Hepatic stellate cell (primary cell): ENCODE data around the gene MCF2L.
"Not testable (repeated sequence)": the region's sequence is repeated elsewhere in the genome, so short reads cannot be mapped to it uniquely, and the experiment has no call there.

ENCODE experiments used
- DNase-seq: peaks from one replicate; pipeline ENCODE4 v3.0.0; 2011; ENCODE audit warnings: low spot score

MCF2L gene

DNA sequence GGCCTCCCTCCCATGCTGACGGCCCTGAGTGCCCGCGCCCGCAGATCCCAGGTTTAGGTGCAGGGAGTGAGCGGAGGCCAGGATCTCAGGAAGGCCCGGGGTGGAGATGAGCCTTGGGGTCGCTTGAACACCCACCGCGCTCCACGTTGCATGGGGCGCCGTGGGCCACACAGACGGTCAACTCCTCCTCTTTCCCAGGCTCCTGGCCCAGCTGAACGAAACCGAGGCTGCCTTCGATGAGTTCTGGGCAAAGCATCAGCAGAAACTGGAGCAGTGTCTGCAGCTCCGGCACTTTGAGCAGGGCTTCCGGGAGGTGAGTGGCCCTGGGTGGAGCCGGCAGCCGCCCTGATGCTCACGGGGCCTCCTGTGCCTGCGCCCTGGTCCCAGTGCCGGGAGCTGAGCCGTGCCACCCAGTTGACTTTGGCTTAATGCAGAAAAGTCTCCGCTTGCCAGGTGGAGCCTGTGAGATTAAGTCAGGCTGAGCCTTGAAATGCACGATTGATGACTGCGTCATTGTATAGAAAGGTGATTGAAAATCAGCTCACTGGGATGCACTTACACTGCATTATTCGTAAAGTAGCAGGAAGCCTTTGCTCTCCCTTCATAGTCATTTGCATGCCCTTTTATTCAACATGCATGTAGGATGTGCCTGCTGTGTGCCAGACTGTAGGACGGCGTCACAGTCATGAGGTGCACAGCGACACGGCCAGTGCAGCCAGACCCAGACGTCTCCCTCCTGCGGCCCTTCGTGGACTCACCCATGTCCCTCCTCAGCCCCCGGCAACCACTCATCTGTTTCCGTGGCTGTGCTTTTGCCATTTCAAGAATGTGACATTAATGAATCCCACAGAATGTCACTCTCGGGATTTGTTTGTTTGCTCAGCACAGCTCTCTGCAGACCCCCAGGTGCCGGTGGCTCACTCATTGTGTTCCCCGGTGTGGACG lies 101.1 kb downstream of the MCF2L start:
- DNase-seq = no peak

DNA sequence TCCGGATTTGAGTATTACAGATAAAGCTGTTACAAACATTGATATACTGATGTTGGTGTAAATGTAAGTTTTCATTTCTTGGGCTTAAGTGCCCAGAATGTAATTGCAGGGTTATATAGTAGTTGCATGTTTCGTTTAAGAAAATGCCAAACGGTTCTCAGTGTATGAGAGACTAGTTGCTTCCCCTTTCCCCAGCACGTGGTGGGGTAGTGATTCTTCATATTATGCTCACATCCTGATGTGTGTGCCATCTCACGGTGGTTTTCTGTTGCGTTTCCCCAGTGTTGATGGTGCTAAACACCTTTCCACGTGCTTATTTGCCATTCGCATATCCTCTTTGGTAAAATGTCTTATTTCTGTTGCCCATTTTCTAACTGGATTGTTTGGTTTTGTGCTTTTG lies 101.8 kb downstream of the MCF2L start:
- DNase-seq = no peak

DNA sequence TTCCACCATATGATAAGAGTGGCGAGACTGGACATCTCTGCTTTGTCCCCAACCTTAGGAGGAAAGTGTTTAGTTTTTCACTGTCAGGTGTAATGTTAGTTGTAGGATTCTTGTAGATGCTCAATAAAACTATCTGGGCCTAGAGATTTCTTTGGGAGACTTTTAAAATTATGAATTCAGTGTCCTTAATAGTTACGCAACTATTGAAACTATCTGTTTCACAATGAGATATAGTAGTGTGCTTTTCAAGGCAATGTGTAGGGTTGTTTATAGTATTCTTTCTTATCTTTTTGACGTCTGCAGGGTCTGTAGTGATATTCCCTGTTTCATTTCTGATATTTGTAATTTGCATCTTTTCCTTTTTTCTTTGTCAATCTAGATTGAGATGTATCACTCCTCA lies 103.4 kb downstream of the MCF2L start:
- no peak for DNase-seq

DNA sequence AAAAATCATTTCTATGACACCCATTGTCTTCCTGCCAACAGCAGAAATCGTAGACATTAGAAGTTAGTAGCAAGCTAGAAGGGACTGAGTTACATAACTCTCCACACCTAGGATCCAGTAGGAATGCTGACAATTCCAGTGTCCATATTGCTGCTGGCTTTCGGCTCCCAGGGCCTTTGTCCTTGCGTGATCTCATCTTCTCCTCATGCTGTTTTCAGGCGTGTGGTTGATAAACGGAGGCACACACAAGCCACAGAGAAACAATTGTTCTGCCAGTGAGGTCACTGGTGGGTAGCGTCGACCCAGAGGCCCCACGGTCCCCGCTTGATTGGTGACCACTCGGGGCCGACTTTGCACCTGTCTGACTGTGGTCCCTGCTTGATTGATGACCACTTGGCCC lies 104.9 kb downstream of the MCF2L start:
- DNase-seq = no peak

DNA sequence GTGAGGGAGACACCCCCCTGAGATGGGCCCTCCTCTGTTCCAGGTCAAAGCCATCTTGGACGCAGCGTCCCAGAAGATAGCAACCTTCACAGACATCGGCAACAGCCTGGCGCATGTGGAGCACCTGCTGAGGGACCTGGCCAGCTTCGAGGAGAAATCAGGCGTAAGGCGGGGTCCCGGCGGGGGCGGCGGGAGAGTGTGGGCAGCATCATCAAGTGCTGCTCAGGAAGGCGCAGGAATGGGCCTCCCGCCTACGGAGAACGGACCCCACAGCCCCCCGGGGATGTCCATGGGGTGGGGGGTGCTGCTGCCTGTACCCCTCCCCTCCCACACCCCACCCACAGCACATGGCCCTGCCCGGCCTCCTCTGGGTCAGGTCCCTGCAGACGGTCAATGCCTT lies 105.4 kb downstream of the MCF2L start:
- no peak for DNase-seq

DNA sequence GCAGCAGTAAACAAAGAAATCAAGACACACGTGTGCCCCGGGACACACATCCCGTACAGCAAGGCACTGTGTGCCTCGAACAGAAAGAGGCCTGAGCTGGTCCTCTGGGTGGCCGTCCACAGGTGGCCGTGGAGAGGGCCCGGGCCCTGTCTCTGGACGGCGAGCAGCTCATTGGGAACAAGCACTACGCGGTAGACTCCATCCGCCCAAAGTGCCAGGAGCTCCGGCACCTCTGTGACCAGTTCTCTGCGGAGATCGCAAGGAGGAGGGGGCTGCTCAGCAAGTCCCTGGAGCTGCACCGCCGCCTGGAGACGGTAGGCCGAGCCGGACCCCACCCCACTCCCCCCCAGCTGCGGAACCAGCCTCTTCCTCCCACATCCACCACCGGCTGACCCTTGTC lies 105.9 kb downstream of the MCF2L start:
- no peak for DNase-seq

DNA sequence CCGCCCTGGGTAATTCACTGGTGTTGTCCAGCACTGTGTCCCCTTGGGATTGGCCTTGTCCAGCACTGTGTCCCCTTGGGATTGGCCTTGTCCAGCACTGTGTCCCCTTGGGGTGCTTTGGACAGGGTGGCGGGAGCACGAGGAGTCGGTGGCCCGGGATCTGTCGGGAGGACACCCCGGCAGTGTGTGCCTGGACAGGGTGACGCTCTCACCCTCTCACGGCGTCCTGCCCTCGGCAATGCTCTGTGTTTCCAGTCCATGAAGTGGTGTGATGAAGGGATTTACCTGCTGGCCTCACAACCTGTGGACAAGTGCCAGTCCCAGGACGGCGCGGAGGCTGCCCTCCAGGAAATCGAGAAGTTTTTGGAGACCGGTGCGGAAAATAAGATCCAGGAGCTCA lies 106.7 kb downstream of the MCF2L start:
- DNase-seq = no peak

DNA sequence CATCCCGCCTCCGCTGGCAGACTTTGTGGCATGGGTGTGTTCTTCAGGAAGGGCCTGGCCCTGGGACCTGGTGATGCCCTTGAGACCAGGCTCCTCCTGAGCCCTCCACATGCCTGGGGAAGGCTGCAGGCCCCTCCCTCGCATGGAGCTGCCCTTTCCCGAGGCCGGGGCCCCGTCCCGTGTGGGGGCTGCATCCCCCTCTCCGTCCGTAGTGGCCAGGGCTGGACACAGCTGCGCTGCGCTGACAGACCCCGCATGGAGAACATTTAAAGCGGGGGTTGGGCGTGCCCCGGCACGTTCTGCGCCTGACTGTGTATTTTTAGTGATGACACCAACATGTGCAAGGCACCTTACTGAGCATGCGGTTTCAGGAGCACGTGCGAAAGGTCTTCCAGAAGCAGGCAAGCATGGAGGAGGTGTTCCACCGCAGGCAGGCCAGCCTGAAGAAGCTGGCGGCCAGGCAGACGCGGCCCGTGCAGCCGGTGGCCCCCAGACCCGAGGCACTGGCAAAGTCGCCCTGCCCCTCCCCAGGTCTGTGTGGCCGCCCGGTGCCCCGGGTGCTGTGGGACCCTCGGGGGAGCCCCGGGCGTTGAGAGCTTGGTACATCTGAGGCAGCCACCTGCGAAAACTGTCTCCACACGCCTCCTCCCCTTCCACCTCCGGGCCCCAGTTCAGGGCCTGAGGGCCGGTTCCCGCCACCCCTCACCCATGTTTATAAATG lies 107.8 kb downstream of the MCF2L start:
- no peak for DNase-seq

DNA sequence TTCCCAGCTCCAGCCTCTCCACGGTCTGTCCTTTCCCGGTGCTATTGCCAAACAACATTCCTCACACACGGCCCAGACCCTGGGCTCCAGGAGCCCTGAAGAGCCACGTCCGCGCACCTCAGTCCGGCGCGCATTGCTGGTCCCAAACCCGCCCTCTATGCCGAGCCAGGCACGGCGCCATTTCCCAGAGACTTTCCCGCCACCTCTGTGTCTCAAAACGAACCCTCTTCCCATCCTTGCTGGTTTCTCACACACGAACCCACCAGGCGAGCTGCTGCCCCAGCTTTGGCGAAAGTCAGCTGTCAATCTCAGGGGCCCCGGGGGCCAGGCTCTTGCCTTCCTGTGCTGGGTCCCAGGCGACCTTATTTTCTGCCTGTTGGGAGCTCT lies 108.5 kb downstream of the MCF2L start:
- no peak for DNase-seq

DNA sequence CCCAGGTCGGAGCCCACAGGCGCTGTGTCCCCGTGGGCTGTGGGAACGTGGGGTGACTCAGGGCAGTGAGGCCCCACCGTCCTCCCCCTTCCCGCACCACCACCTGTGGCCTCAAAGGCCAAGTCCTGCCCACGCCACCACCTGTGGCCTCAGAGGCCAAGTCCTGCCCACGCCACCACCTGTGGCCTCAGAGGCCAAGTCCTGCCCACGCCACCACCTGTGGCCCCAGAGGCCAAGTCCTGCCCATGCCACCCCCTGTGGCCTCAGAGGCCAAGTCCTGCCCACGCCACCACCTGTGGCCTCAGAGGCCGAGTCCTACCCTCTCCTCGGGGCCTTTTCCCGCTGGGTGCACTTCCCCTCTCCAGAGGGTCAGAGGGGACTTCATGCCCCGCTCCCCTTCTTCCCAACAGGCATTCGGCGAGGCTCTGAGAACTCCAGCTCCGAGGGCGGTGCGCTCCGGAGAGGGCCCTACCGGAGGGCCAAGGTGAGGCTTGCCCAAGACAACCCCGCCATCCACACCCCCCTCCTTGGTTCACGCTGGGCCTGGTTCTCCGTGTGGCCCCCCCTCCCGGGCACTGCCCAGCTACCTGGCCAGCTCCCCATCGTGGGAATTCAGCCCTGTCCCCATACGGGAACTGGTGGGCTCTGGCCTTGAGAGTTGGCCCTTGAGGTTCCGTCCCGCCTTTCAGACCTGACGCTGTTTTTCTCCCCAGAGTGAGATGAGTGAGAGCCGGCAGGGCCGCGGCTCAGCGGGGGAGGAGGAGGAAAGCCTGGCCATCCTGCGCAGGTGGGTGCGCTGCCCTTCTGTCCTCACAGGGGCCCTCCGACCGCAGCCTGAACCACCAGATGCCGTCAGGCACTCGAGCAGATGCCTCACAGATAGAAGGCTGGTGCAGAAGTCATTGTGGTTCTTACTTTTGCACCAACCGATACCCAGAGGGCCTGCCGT lies 109.2 kb downstream of the MCF2L start:
- no peak for DNase-seq

DNA sequence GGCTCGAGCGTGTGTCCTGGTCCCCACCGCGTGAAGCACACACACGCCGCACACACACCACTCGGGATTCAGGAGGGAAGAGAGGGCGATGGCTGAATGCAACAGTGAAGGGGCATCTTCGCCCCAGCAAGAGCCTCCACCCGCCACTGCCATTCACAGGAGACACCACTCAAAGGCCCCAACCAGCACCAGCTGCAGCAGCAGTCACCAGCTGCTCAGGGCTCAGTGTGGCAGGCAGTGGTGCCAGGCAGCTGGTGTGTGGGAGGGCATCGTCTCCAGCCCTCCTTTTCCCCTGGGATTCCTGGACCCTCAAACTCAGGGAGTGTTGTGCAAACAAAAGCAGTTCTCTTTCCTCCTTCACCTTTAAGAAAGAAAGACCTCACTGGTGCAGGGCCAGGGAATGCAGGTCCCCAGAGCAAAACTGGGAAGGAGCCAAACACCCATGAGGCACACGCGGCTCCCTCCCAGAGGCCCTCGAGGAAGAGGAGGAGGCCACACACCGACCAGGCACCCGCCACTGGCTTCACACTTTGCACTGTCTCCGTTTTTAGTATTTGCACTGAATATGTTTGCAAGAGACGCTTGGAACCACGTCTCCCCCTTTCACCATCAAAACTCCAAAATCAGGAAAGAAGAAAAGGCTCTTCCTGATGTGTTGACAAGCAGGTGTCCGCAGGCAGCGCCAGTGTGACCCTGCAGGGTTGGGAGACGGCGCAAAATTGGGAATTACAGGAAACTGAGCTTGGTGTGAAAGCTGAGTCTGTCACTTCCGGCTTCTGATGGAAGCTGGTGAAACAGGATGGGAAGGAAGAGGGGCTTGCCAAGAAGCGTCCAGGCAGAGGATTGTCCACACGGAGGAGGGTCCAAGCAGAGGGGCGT lies 110.1 kb downstream of the MCF2L start:
- no peak for DNase-seq

DNA sequence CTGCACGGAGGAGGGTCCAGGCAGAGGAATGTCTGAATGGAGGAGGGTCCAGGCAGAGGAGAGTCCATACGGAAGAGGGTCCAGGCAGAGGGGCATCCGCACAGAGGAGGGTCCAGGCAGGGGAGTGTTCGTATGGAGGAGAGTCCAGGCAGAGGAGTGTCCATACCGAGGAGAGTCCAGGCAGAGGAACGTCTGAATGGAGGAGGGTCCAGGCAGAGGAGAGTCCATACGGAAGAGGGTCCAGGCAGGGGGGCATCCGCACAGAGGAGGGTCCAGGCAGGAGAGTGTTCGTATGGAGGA lies 110.7 kb downstream of the MCF2L start:
- not testable (repeated sequence) for DNase-seq

DNA sequence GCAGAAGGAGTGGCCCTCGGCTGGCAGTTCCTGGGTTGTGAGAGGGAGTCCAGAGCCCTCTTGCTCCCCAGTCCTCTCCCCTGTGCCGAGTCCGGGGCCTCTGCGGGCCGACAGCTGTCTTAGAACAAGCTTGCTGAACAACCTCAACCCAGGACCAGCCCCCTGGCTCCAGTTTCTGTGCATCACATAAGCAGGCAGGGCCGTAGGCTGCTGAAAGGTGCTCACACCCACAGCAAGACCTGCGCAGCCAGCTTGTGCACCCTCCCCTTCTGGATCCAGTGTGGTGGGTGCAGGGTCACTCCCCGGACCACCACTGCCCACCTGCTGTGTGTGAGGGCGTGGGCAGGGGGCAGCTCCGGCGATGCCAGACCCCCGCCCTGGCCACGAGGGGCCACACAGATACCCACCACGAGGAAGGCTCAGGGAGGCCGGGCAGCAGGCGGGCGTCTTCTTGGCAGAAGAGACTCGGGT lies 111.4 kb downstream of the MCF2L start:
- DNase-seq = no peak

DNA sequence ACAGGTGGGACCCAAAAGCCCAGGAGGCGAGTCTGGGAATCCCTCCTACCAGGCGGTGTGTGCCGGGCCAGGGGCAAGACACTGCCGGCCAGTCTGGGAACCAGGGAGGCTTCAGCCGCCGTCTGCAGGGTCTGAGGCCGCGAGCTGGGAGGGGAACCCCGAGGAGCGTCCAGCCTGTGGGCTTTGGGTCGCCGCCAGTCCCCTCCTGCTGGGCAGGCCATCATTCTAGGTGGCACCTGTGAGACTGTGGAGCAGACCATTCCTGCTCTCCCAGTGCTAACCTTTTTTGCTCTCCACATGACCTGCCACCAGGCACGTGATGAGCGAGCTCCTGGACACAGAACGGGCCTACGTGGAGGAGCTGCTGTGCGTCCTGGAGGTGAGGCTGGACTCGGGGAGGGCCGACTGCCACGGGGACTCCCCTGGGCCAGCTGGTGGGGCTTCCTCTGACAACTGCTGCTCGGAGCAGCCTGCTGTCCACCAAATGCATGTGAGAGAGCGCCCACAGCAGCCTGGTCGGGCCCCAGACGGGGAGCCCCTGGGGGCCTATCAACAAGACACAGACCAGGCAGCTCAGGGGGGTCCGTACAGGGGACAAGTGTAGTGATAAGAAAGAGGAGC lies 112.0 kb downstream of the MCF2L start:
- no peak for DNase-seq

DNA sequence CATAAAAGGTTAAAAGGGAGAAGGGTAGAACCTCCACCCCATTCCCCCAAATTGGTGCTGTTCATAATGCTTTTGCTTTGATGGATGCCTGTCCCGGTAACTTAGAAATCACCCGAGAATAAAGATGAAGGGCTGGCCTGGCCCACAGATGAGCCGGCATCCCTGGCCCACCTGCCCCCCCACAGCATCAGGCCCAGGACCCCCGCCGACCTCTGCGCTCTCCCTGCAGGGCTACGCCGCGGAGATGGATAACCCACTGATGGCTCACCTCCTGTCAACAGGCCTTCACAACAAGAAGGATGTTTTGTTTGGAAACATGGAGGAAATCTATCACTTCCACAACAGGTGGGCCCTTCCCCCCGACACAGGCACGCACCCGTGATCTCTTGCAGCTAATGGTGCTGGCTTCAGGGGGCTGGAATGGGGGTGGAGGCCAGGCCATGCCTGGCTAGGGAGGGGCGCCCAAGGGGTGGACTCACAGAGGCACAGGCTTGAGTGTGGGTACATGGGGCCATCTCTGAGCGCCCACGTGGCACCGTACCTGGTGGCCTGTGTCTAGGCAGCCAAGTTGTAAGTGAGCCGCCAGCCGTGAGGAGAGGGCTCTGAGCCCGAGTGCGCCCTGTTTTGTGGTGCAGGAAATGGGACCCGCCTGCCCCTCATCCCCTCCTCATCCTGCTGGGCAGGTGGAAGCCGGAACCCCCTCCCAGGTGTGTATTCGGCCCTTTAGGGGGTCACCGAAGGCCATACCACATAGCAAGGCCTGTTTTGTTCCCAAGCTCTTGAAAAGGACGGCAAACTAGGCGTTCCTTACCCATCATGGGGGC lies 113.4 kb downstream of the MCF2L start:
- DNase-seq = no peak

DNA sequence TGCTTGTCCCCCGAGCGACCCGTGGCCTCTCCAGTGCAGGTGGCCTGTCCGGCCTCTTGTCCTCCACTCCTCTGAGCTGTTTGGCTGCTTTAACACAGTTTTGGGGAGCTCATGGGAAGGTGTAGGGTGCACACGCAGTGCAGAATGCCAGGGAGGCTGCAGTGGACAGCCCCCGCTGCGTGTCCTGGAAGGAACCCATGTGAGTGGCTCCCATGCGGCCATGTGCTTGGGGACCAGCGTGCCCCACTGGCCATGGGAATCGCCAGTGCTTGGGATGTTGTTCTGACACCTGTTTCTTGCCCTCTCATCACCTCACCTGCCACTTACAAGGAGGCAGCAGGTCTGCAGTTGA lies 114.0 kb downstream of the MCF2L start:
- no peak for DNase-seq

DNA sequence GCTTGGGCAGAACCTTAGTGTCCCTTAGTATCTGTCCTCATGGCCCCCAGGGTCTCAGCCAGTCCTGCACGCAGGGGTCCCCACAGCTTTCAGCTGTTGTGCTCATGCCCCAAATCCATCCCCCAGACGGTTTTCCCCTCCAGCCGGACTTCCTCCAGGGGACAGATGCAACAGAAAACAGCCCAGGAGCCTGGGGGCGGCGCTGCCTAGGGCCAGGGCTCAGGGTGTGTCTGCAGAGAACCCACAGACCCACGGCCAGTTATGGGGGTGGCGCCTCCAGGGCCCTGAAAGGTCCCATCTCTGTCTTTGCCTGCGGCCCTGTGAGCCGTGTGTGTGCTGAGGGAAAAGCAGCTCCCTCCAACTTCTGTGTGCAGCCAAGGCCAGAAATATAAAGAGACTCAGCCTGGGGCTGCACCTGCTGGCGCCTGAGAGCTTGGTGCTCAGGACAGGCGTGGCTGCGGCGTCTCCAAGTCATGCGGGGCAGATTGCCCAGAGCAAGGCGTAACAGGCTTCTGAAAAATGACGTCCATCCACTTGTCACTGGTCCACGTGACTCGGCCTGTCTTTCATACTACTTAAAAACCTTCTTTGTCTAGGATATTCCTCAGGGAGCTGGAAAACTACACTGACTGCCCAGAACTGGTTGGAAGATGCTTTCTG lies 114.5 kb downstream of the MCF2L start:
- DNase-seq = no peak

DNA sequence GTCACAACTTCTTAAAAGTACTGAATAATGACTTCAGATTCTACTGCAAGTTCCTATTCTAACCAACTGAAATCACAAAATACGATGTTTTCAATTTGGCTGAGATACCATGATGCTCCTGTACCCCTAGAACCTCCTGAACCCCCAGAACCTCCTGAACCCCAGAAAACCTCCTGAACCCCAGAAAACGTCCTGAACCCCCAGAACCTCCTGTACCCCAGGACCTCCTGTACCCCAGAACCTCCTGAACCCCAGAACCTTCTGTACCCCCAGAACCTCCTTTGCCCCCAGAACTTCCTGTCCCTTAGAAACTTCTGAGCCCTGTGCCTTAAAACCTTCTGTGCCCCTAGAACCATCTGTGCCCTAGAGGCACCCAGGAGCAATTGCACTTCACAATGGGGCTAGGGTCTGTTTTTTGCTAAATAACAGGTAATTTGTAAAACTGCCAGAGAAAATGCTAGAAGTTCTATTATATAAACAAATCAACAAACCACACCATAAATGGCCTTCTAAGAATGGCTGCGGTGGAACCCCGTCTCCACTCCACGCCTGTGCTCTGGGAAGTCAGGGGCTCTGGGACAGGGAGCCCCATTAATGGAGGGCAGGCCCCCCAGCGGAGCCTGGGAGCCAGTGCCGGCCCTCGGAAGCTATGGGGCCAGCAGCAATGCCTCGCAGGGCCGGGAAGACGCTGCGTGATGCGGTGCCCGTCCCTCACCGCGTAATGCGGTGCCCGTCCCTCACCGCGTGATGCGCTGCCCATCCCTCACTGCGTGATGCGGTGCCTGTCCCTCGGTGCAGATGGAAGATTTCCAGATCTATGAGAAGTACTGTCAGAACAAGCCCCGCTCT lies 115.3 kb downstream of the MCF2L start:
- no peak for DNase-seq
